Immature natural killer cell (primary cell): ENCODE results near the gene CASZ1. TPM values are rescaled to one million over a fixed set of nuclear protein-coding genes. Genes with fewer than 3 reads are reported as not detected.

Experiments
- DNase-seq, 3 donors: peaks; one replicate each; pipeline ENCODE4 v3.0.0; 2022; ENCODE audit warnings: mixed read lengths in 1 of 3
- H3K27ac Mint-ChIP-seq, 6 donors: one replicate each; pipeline ENCODE4 v1.8.0; 2020; ENCODE audit warnings: mixed read lengths in 6 of 6, mild to moderate bottlenecking in 5 of 6, inconsistent platforms in 4 of 6, moderate library complexity in 3 of 6
- H3K27me3 Mint-ChIP-seq, 3 donors: one replicate each; pipeline ENCODE4 v1.8.0; 2020 to 2021; ENCODE audit warnings: low read depth in 3 of 3, mild to moderate bottlenecking in 3 of 3, mixed read lengths in 3 of 3, moderate library complexity in 3 of 3, inconsistent platforms in 1 of 3
- H3K36me3 Mint-ChIP-seq, 3 donors: one replicate each; pipeline ENCODE4 v1.8.0; 2020; ENCODE audit warnings: mixed read lengths in 3 of 3, inconsistent platforms in 2 of 3, mild to moderate bottlenecking in 2 of 3
- H3K4me1 Mint-ChIP-seq, 2 donors: one replicate each; pipeline ENCODE4 v1.8.0; 2020; ENCODE audit warnings: inconsistent platforms in 2 of 2, mild to moderate bottlenecking in 2 of 2, mixed read lengths in 2 of 2, moderate library complexity in 1 of 2
- H3K4me3 Mint-ChIP-seq, 5 donors: one replicate each; pipeline ENCODE4 v1.8.0; 2020; ENCODE audit warnings: mild to moderate bottlenecking in 5 of 5, mixed read lengths in 5 of 5, inconsistent platforms in 3 of 5, moderate library complexity in 3 of 5
- H3K9me3 Mint-ChIP-seq, 6 donors: one replicate each; pipeline ENCODE4 v1.8.0; 2020; ENCODE audit warnings: mild to moderate bottlenecking in 6 of 6, mixed read lengths in 6 of 6, inconsistent platforms in 4 of 6, moderate library complexity in 3 of 6
- polyA plus RNA-seq, 3 donors: library from polyadenylated mRNA; unstranded; fragments of 300-500 nt; fragmentation: Illumina TruSeq; gene quantifications; one replicate each; pipeline ENCODE4 v1.2.3, GENCODE V29; 2021

CASZ1 gene
- polyA plus RNA-seq, 3 donors from 2014 or later, result 1.0 to 6.5 (median 1.9) TPM

- no peak overlapping the region for H3K27ac Mint-ChIP-seq
- peaks cover 0 to 5% (median 1%) of the 10 kb centered on the region in 3 donors for H3K27me3 Mint-ChIP-seq
- H3K36me3 Mint-ChIP-seq, result no peaks in the 10 kb centered on the region
- DNase-seq, result no peak
- H3K4me1 Mint-ChIP-seq, result no peaks in the 10 kb centered on the region
- no peaks in the 10 kb centered on the region for H3K9me3 Mint-ChIP-seq
- no peak overlapping the region for H3K4me3 Mint-ChIP-seq
These were observed 30.5 kb downstream of the CASZ1 start for GRCh38 chr1:10765734-10766478.

- H3K4me3 Mint-ChIP-seq, result no peak overlapping the region
- no peaks in the 10 kb centered on the region for H3K36me3 Mint-ChIP-seq
- H3K9me3 Mint-ChIP-seq, result no peaks in the 10 kb centered on the region
- H3K4me1 Mint-ChIP-seq, result no peaks in the 10 kb centered on the region
- peaks cover 0 to 5% (median 1%) of the 10 kb centered on the region in 3 donors for H3K27me3 Mint-ChIP-seq
- peak overlapping the region in 1 of 6 donors; percentile 12 for H3K27ac Mint-ChIP-seq
- no peak for DNase-seq
These were observed 31.1 kb downstream of the CASZ1 start for GRCh38 chr1:10765304-10765703.

- Mint-ChIP-seq H3K9me3 (no peaks in the 10 kb centered on the region), H3K4me3 (no peak overlapping the region), H3K27me3 (peaks cover 0 to 5% (median 1%) of the 10 kb centered on the region in 3 donors), H3K36me3 (no peaks in the 10 kb centered on the region), H3K27ac (peak overlapping the region in 1 of 6 donors; percentile 6), H3K4me1 (no peaks in the 10 kb centered on the region)
- no peak for DNase-seq
These were observed 32.1 kb downstream of the CASZ1 start for GRCh38 chr1:10764296-10764798.

- Mint-ChIP-seq H3K27ac (no peak overlapping the region), H3K9me3 (no peaks in the 10 kb centered on the region), H3K27me3 (peaks cover 0 to 5% (median 1%) of the 10 kb centered on the region in 3 donors), H3K36me3 (no peaks in the 10 kb centered on the region), H3K4me3 (no peak overlapping the region), H3K4me1 (no peaks in the 10 kb centered on the region)
- no peak for DNase-seq
These were observed 33.6 kb downstream of the CASZ1 start for GRCh38 chr1:10762875-10763274.

- H3K4me1 Mint-ChIP-seq, result no peaks in the 10 kb centered on the region
- H3K4me3 Mint-ChIP-seq, result no peak overlapping the region
- H3K27ac Mint-ChIP-seq, result no peak overlapping the region
- H3K36me3 Mint-ChIP-seq, result no peaks in the 10 kb centered on the region
- H3K27me3 Mint-ChIP-seq, result peaks cover 0 to 2% (median 1%) of the 10 kb centered on the region in 3 donors
- no peak for DNase-seq
- H3K9me3 Mint-ChIP-seq, result no peaks in the 10 kb centered on the region
These were observed 34.3 kb downstream of the CASZ1 start for GRCh38 chr1:10762153-10762523.

GRCh38 chr1:10761503-10762152 is 34.8 kb downstream of the CASZ1 start:
- H3K4me3 Mint-ChIP-seq, result no peak overlapping the region
- peaks cover 0 to 2% of the 10 kb centered on the region in 2 donors for H3K4me1 Mint-ChIP-seq
- peaks cover 0 to 2% (median 1%) of the 10 kb centered on the region in 3 donors for H3K27me3 Mint-ChIP-seq
- H3K9me3 Mint-ChIP-seq, result no peaks in the 10 kb centered on the region
- no peak overlapping the region for H3K27ac Mint-ChIP-seq
- no peak for DNase-seq
- H3K36me3 Mint-ChIP-seq, result no peaks in the 10 kb centered on the region

- no peak overlapping the region for H3K4me3 Mint-ChIP-seq
- DNase-seq, result no peak
- H3K27me3 Mint-ChIP-seq, result peaks cover 0 to 1% (median 0%) of the 10 kb centered on the region in 3 donors
- no peaks in the 10 kb centered on the region for H3K36me3 Mint-ChIP-seq
- peaks cover 0 to 3% of the 10 kb centered on the region in 2 donors for H3K4me1 Mint-ChIP-seq
- no peak overlapping the region for H3K27ac Mint-ChIP-seq
- H3K9me3 Mint-ChIP-seq, result no peaks in the 10 kb centered on the region
These were observed 35.6 kb downstream of the CASZ1 start for GRCh38 chr1:10760566-10761502.

GRCh38 chr1:10759413-10760200 is 36.8 kb downstream of the CASZ1 start:
- peaks cover 0 to 5% of the 10 kb centered on the region in 2 donors for H3K4me1 Mint-ChIP-seq
- H3K27ac Mint-ChIP-seq, result no peak overlapping the region
- H3K36me3 Mint-ChIP-seq, result no peaks in the 10 kb centered on the region
- no peaks in the 10 kb centered on the region for H3K9me3 Mint-ChIP-seq
- no peaks in the 10 kb centered on the region for H3K27me3 Mint-ChIP-seq
- DNase-seq, result no peak
- H3K4me3 Mint-ChIP-seq, result no peak overlapping the region

GRCh38 chr1:10756842-10757241 is 39.6 kb downstream of the CASZ1 start:
- no peak overlapping the region for H3K4me3 Mint-ChIP-seq
- H3K36me3 Mint-ChIP-seq, result no peaks in the 10 kb centered on the region
- DNase-seq, result no peak
- H3K27me3 Mint-ChIP-seq, result peaks cover 0 to 6% (median 2%) of the 10 kb centered on the region in 3 donors
- no peaks in the 10 kb centered on the region for H3K9me3 Mint-ChIP-seq
- H3K27ac Mint-ChIP-seq, result peak overlapping the region in 2 of 6 donors; percentile 30 to 44
- H3K4me1 Mint-ChIP-seq, result peaks cover 0 to 5% of the 10 kb centered on the region in 2 donors

GRCh38 chr1:10755970-10756521 is 40.4 kb downstream of the CASZ1 start:
- peak; percentile 22 to 41 (median 29) for DNase-seq
- H3K4me1 Mint-ChIP-seq, result peaks cover 0 to 5% of the 10 kb centered on the region in 2 donors
- no peaks in the 10 kb centered on the region for H3K9me3 Mint-ChIP-seq
- H3K27ac Mint-ChIP-seq, result no peak overlapping the region
- no peak overlapping the region for H3K4me3 Mint-ChIP-seq
- H3K27me3 Mint-ChIP-seq, result peaks cover 0 to 6% (median 2%) of the 10 kb centered on the region in 3 donors
- no peaks in the 10 kb centered on the region for H3K36me3 Mint-ChIP-seq

- no peak overlapping the region for H3K4me3 Mint-ChIP-seq
These were observed 41.7 kb downstream of the CASZ1 start for GRCh38 chr1:10754568-10755329.

GRCh38 chr1:10753299-10753698 is 43.1 kb downstream of the CASZ1 start:
- Mint-ChIP-seq H3K27ac (no peak overlapping the region), H3K4me1 (peaks cover 0 to 5% of the 10 kb centered on the region in 2 donors), H3K36me3 (no peaks in the 10 kb centered on the region), H3K4me3 (no peak overlapping the region), H3K27me3 (peaks cover 0 to 6% (median 4%) of the 10 kb centered on the region in 3 donors), H3K9me3 (no peaks in the 10 kb centered on the region)
- DNase-seq, result no peak

More at GRCh38 chr1:10754568-10755329, 41.7 kb downstream of the CASZ1 start:
- no peaks in the 10 kb centered on the region for H3K36me3 Mint-ChIP-seq
- DNase-seq, result no peak
- peaks cover 0 to 5% of the 10 kb centered on the region in 2 donors for H3K4me1 Mint-ChIP-seq
- no peaks in the 10 kb centered on the region for H3K9me3 Mint-ChIP-seq
- peaks cover 0 to 6% (median 4%) of the 10 kb centered on the region in 3 donors for H3K27me3 Mint-ChIP-seq
- H3K27ac Mint-ChIP-seq, result no peak overlapping the region
